ENCODE results near the gene TLR1. TPM values are rescaled to one million over a fixed set of nuclear protein-coding genes. Genes with fewer than 3 reads are reported as not detected.

Gene TLR1
- total RNA-seq (1 to 10 TPM; 5.8 to 7.4 (median 6.6) TPM), polyA plus RNA-seq (1.1 TPM)
- long read RNA-seq, donor 1, partial matches to known transcripts: 1 of 2 reads
- long read RNA-seq, donor 1, other reads (novel, unspliced or antisense): 1 of 2 reads
- long read RNA-seq, donor 2: 0 reads
- long read RNA-seq, donor 3, partial matches to known transcripts: 0 of 2 reads
- long read RNA-seq, donor 3, other reads (novel, unspliced or antisense): 1 of 2 reads
- long read RNA-seq, donor 4: 0 reads

GRCh38 chr4:38804654-38805295 lies at the start of gene TLR1:
TSS of gene TLR1 (minus strand) at chr4:38804791. CDS start at chr4:38798831, 5,960 bp downstream.
- Histone ChIP-seq H3K4me3 (ENCODE audit: low read length) (peak within 1 kb of the TSS; percentile 44), H3K27me3 (ENCODE audit: control insufficient read depth, insufficient read depth) (no peaks in the 10 kb centered on the region), H3K27ac (ENCODE audit: low read length) (peak within 1 kb of the TSS; percentile 50), H3K4me1 (ENCODE audit: control insufficient read depth, insufficient read depth, low read length) (peaks cover 2% of the 10 kb centered on the region), H3K9me3 (ENCODE audit: control insufficient read depth, low read length) (no peaks in the 10 kb centered on the region)
- DNase-seq (no peak), ATAC-seq (peak; percentile 53 to 63)
- 27% methylated on average over 7 of the region's 7 CpGs for WGBS
- intact Hi-C loops (cut with DNase I): no loop called here

GRCh38 chr4:38846015-38846414 lies 41.4 kb upstream of the TLR1 start:
- ATAC-seq (no peak), DNase-seq (no peak)
- intact Hi-C loops (cut with DNase I): no loop called here
- Histone ChIP-seq H3K4me3 (ENCODE audit: low read length) (no peak overlapping the region), H3K4me1 (ENCODE audit: control insufficient read depth, insufficient read depth, low read length) (no peaks in the 10 kb centered on the region), H3K27me3 (ENCODE audit: control insufficient read depth, insufficient read depth) (no peaks in the 10 kb centered on the region), H3K27ac (ENCODE audit: low read length) (no peak overlapping the region), H3K9me3 (ENCODE audit: control insufficient read depth, low read length) (no peaks in the 10 kb centered on the region)
- WGBS: 95% methylated on average over 3 of the region's 3 CpGs

- intact Hi-C loops (cut with DNase I): no loop called here
- ATAC-seq: no peak
- no peaks in the 10 kb centered on the region for H3K27me3 ChIP-seq (ENCODE audit: control insufficient read depth, insufficient read depth)
- no peaks in the 10 kb centered on the region for H3K9me3 ChIP-seq (ENCODE audit: control insufficient read depth, low read length)
- no peak for DNase-seq
- WGBS: 78% methylated on average over 4 of the region's 4 CpGs
- no peak overlapping the region for H3K4me3 ChIP-seq (ENCODE audit: low read length)
- no peaks in the 10 kb centered on the region for H3K4me1 ChIP-seq (ENCODE audit: control insufficient read depth, insufficient read depth, low read length)
- H3K27ac ChIP-seq (ENCODE audit: low read length): no peak overlapping the region
These were observed 38.4 kb upstream of the TLR1 start for GRCh38 chr4:38842994-38843393.

- intact Hi-C loops (cut with DNase I): no loop called here
- 54% methylated on average over 2 of the region's 2 CpGs for WGBS
- Histone ChIP-seq H3K27ac (ENCODE audit: low read length) (no peak overlapping the region), H3K4me3 (ENCODE audit: low read length) (no peak overlapping the region), H3K4me1 (ENCODE audit: control insufficient read depth, insufficient read depth, low read length) (no peaks in the 10 kb centered on the region), H3K9me3 (ENCODE audit: control insufficient read depth, low read length) (no peaks in the 10 kb centered on the region), H3K27me3 (ENCODE audit: control insufficient read depth, insufficient read depth) (no peaks in the 10 kb centered on the region)
- no peak for ATAC-seq
- DNase-seq: no peak
These were observed 33.3 kb upstream of the TLR1 start for GRCh38 chr4:38837849-38838248.

GRCh38 chr4:38837334-38837733 lies 32.7 kb upstream of the TLR1 start:
- DNase-seq: no peak
- no peaks in the 10 kb centered on the region for H3K4me1 ChIP-seq (ENCODE audit: control insufficient read depth, insufficient read depth, low read length)
- no peaks in the 10 kb centered on the region for H3K9me3 ChIP-seq (ENCODE audit: control insufficient read depth, low read length)
- intact Hi-C loops (cut with DNase I): no loop called here
- no peak for ATAC-seq
- H3K27me3 ChIP-seq (ENCODE audit: control insufficient read depth, insufficient read depth): no peaks in the 10 kb centered on the region
- H3K4me3 ChIP-seq (ENCODE audit: low read length): no peak overlapping the region
- no peak overlapping the region for H3K27ac ChIP-seq (ENCODE audit: low read length)

- DNase-seq: no peak
- 92% methylated on average over 4 of the region's 4 CpGs for WGBS
- no peak for ATAC-seq
- Histone ChIP-seq H3K4me3 (ENCODE audit: low read length) (no peak overlapping the region), H3K9me3 (ENCODE audit: control insufficient read depth, low read length) (no peaks in the 10 kb centered on the region), H3K27ac (ENCODE audit: low read length) (no peak overlapping the region), H3K27me3 (ENCODE audit: control insufficient read depth, insufficient read depth) (no peaks in the 10 kb centered on the region), H3K4me1 (ENCODE audit: control insufficient read depth, insufficient read depth, low read length) (no peaks in the 10 kb centered on the region)
- intact Hi-C loops (cut with DNase I): no loop called here
These were observed 30.0 kb upstream of the TLR1 start for GRCh38 chr4:38834570-38834969.

- WGBS: 89% methylated on average over 7 of the region's 7 CpGs
- no peaks in the 10 kb centered on the region for H3K4me1 ChIP-seq (ENCODE audit: control insufficient read depth, insufficient read depth, low read length)
- ATAC-seq: no peak
These were observed 28.3 kb upstream of the TLR1 start for GRCh38 chr4:38832624-38833528.

GRCh38 chr4:38832206-38832605 lies 27.6 kb upstream of the TLR1 start:
- Histone ChIP-seq H3K27me3 (ENCODE audit: control insufficient read depth, insufficient read depth) (no peaks in the 10 kb centered on the region), H3K4me3 (ENCODE audit: low read length) (no peak overlapping the region), H3K9me3 (ENCODE audit: control insufficient read depth, low read length) (no peaks in the 10 kb centered on the region), H3K27ac (ENCODE audit: low read length) (no peak overlapping the region), H3K4me1 (ENCODE audit: control insufficient read depth, insufficient read depth, low read length) (no peaks in the 10 kb centered on the region)
- ATAC-seq (no peak), DNase-seq (no peak)
- WGBS: 100% methylated on average over 1 of the region's 1 CpG
- intact Hi-C loops (cut with DNase I): no loop called here

More at GRCh38 chr4:38832624-38833528, 28.3 kb upstream of the TLR1 start:
- no peak overlapping the region for H3K27ac ChIP-seq (ENCODE audit: low read length)
- H3K4me3 ChIP-seq (ENCODE audit: low read length): no peak overlapping the region
- no peak for DNase-seq
- H3K27me3 ChIP-seq (ENCODE audit: control insufficient read depth, insufficient read depth): no peaks in the 10 kb centered on the region
- intact Hi-C loops (cut with DNase I): no loop called here
- no peaks in the 10 kb centered on the region for H3K9me3 ChIP-seq (ENCODE audit: control insufficient read depth, low read length)

GRCh38 chr4:38831653-38832052 lies 27.1 kb upstream of the TLR1 start:
- intact Hi-C loops (cut with DNase I): no loop called here

GRCh38 chr4:38829237-38829636 lies 24.6 kb upstream of the TLR1 start:
- no peaks in the 10 kb centered on the region for H3K4me1 ChIP-seq (ENCODE audit: control insufficient read depth, insufficient read depth, low read length)
- no peaks in the 10 kb centered on the region for H3K27me3 ChIP-seq (ENCODE audit: control insufficient read depth, insufficient read depth)
- DNase-seq (no peak), ATAC-seq (no peak)
- H3K4me3 ChIP-seq (ENCODE audit: low read length): no peak overlapping the region
- no peak overlapping the region for H3K27ac ChIP-seq (ENCODE audit: low read length)
- no peaks in the 10 kb centered on the region for H3K9me3 ChIP-seq (ENCODE audit: control insufficient read depth, low read length)
- intact Hi-C loops (cut with DNase I): no loop called here
- 73% methylated on average over 5 of the region's 5 CpGs for WGBS

More at GRCh38 chr4:38831653-38832052, 27.1 kb upstream of the TLR1 start:
- ATAC-seq (no peak), DNase-seq (no peak)
- no peaks in the 10 kb centered on the region for H3K9me3 ChIP-seq (ENCODE audit: control insufficient read depth, low read length)
- H3K4me1 ChIP-seq (ENCODE audit: control insufficient read depth, insufficient read depth, low read length): no peaks in the 10 kb centered on the region
- no peaks in the 10 kb centered on the region for H3K27me3 ChIP-seq (ENCODE audit: control insufficient read depth, insufficient read depth)
- H3K27ac ChIP-seq (ENCODE audit: low read length): no peak overlapping the region
- no peak overlapping the region for H3K4me3 ChIP-seq (ENCODE audit: low read length)

GRCh38 chr4:38823766-38824165 lies 19.2 kb upstream of the TLR1 start:
- no peak for ATAC-seq
- WGBS: 95% methylated on average over 27 of the region's 27 CpGs
- no peaks in the 10 kb centered on the region for H3K4me1 ChIP-seq (ENCODE audit: control insufficient read depth, insufficient read depth, low read length)
- no peaks in the 10 kb centered on the region for H3K27me3 ChIP-seq (ENCODE audit: control insufficient read depth, insufficient read depth)
- intact Hi-C loops (cut with DNase I): no loop called here
- no peak for DNase-seq
- H3K4me3 ChIP-seq (ENCODE audit: low read length): no peak overlapping the region
- H3K9me3 ChIP-seq (ENCODE audit: control insufficient read depth, low read length): no peaks in the 10 kb centered on the region
- H3K27ac ChIP-seq (ENCODE audit: low read length): no peak overlapping the region
